Natural killer cell (primary cell): Measurements from ENCODE around the gene LAMA5. TPM values are rescaled to one million over a fixed set of nuclear protein-coding genes. Genes with fewer than 3 reads are reported as not detected.

ENCODE experiments used
- ATAC-seq, 3 donors: fragments of 150-1000 bp in 2 of 3; fragments of 200-7000 bp in 1 of 3; cut with Tn5 transposase; 1 replicate in 1 of 3; 2 replicates in 2 of 3; pipeline ENCODE4 v1.10.0; 2021; ENCODE audit warnings: mild to moderate bottlenecking in 2 of 3, moderate library complexity in 2 of 3
- DNase-seq, 2 donors: peaks; one replicate each; pipeline versions ENCODE4 v3.0.0 to v3.0.0-alpha.2; 2013 to 2021; ENCODE audit warnings: mixed read lengths in 1 of 2
- H3K27ac ChIP-seq: one replicate; pipeline ENCODE4 v1.5.1; 2013; ENCODE audit warnings: mild to moderate bottlenecking, low read length
- H3K27me3 ChIP-seq: one replicate; pipeline ENCODE4 v1.6.1; 2013; ENCODE audit warnings: low read length; ENCODE audit not compliant: control insufficient read depth, insufficient read depth
- H3K36me3 ChIP-seq: one replicate; pipeline ENCODE4 v1.6.1; 2013; ENCODE audit warnings: low read length; ENCODE audit not compliant: control insufficient read depth, insufficient read depth
- H3K4me1 ChIP-seq: one replicate; pipeline ENCODE4 v1.6.1; 2013; ENCODE audit warnings: low read length; ENCODE audit not compliant: control insufficient read depth, insufficient read depth
- H3K4me3 ChIP-seq: one replicate; pipeline ENCODE4 v1.5.1; 2013; ENCODE audit warnings: low read length
- H3K9me3 ChIP-seq: one replicate; pipeline ENCODE4 v1.6.1; 2013; ENCODE audit warnings: low read length; ENCODE audit not compliant: control insufficient read depth, insufficient read depth
- H3K27ac Mint-ChIP-seq, 2 donors: one replicate each; pipeline ENCODE4 v1.8.0; 2022; ENCODE audit warnings: mild to moderate bottlenecking in 2 of 2, mixed read lengths in 2 of 2, moderate library complexity in 1 of 2
- H3K27me3 Mint-ChIP-seq, 2 donors: one replicate each; pipeline ENCODE4 v1.8.0; 2022; ENCODE audit warnings: low read depth in 2 of 2, mixed read lengths in 2 of 2
- H3K36me3 Mint-ChIP-seq: one replicate; pipeline ENCODE4 v1.8.0; 2022; ENCODE audit warnings: mixed read lengths
- H3K4me1 Mint-ChIP-seq, 2 donors: one replicate each; pipeline ENCODE4 v1.8.0; 2022; ENCODE audit warnings: mixed read lengths in 2 of 2
- H3K4me3 Mint-ChIP-seq: one replicate; pipeline ENCODE4 v1.8.0; 2022; ENCODE audit warnings: mild to moderate bottlenecking, moderate library complexity, mixed read lengths
- H3K9me3 Mint-ChIP-seq, 2 donors: one replicate each; pipeline ENCODE4 v1.8.0; 2022; ENCODE audit warnings: mixed read lengths in 2 of 2
- WGBS: methylation state at CpG from one replicate; pipeline ENCODE4 v1.1.7; 2013; ENCODE audit warnings: missing lambda C conversion rate; ENCODE audit not compliant: insufficient coverage; 5-methylcytosine and 5-hydroxymethylcytosine counted together
- intact Hi-C: fragments of 100-400 bp; cut with micrococcal nuclease; formaldehyde crosslinking; loops from one replicate; pipeline ENCODE4 v1.14.2; 2022
- total RNA-seq, 4 donors: library from RNA; stranded (reverse); fragments of 120-200 nt in 1 of 4; gene quantifications; one replicate each; pipeline versions ENCODE4 v1.2.3 to v1.2.4, GENCODE V29; 2013 to 2022
- TF ChIP-seq, protein P1 (sequence below): fragments of 200-600 bp; IDR thresholded peaks from one replicate; pipeline ENCODE4 v1.8.0; 2022; ENCODE audit warnings: antibody characterized with exemption

Gene LAMA5
- total RNA-seq, 3 donors from 2014 or later (not counting 1 experiment from before 2014, with no cell fraction given), result 1.0 to 4.3 (median 1.4) TPM

DNA sequence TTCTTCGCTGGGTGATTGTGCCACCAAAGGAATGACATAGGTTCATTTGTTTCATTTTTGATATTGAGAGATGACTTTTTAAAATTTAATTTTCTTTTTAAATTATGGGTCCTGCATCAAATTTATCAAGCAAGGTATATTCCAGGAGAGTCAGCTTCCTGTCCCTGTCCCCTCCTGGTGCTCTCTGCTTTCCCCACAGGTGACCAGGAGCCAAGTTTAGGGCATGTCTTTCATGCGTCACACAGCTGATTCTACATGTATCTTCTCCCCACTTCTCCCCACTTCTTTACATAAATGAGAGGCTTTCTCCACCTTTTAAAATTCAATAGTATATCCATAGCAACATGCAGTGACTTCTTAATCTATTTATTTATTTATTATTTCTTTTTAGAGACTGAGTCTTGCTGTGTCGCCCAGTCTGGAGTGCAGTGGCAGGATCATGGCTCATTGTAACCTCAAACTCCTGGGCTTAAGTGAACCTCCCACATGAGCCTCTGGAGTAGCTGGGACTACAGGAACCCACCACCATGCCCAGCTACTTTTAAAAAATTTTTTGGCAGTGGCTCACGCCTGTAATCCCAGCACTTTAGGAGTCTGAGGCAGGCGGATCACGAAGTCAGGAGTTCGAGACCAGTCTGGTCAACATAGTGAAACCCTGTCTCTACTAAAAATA, 98.7 kb downstream of the LAMA5 start:
- DNase-seq (no peak), ATAC-seq (no peak)
- no peak overlapping the region for H3K4me3 ChIP-seq
- WGBS, result 83% methylated on average over 7 of the region's 7 CpGs
- Mint-ChIP-seq H3K9me3 (no peaks in the 10 kb centered on the region), H3K36me3 (peaks cover 6% of the 10 kb centered on the region), H3K4me1 (peaks cover 0 to 9% of the 10 kb centered on the region in 2 donors), H3K27me3 (no peaks in the 10 kb centered on the region), H3K4me3 (no peak overlapping the region), H3K27ac (no peak overlapping the region)
- intact Hi-C loops, result no loop called here
- H3K4me1 ChIP-seq, result no peaks in the 10 kb centered on the region
- H3K27ac ChIP-seq, result no peak overlapping the region
- H3K27me3 ChIP-seq, result no peaks in the 10 kb centered on the region
- no peaks in the 10 kb centered on the region for H3K9me3 ChIP-seq
- TF ChIP-seq, protein P1, sequence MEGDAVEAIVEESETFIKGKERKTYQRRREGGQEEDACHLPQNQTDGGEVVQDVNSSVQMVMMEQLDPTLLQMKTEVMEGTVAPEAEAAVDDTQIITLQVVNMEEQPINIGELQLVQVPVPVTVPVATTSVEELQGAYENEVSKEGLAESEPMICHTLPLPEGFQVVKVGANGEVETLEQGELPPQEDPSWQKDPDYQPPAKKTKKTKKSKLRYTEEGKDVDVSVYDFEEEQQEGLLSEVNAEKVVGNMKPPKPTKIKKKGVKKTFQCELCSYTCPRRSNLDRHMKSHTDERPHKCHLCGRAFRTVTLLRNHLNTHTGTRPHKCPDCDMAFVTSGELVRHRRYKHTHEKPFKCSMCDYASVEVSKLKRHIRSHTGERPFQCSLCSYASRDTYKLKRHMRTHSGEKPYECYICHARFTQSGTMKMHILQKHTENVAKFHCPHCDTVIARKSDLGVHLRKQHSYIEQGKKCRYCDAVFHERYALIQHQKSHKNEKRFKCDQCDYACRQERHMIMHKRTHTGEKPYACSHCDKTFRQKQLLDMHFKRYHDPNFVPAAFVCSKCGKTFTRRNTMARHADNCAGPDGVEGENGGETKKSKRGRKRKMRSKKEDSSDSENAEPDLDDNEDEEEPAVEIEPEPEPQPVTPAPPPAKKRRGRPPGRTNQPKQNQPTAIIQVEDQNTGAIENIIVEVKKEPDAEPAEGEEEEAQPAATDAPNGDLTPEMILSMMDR, result no peak
- H3K36me3 ChIP-seq, result peaks cover 48% of the 10 kb centered on the region

DNA sequence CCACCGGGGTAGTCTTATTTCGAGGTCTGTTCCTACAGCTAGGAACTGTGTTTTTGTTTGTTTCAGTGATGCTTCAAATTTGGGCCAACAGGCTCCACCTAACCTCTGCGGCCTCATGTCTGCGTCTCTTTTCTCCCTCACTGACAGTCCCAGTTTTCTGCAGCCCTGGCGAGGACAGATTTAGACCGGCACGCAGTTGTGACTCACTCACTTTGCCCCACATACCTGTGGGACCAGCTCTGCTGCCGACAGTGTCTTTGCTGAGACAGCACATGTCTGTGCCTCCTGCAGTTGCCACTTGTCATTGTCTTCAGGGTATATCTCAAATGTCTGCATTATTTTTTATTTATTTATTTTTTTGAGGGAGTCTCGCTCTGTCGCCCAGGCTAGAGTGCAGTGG, 99.6 kb downstream of the LAMA5 start:
- TF ChIP-seq, protein P1, result no peak
- whole genome bisulfite sequencing, result 93% methylated on average over 8 of the region's 10 CpGs
- H3K9me3 Mint-ChIP-seq, result no peaks in the 10 kb centered on the region
- Histone ChIP-seq H3K4me1 (no peaks in the 10 kb centered on the region), H3K27ac (no peak overlapping the region), H3K4me3 (no peak overlapping the region), H3K27me3 (no peaks in the 10 kb centered on the region), H3K36me3 (peaks cover 48% of the 10 kb centered on the region), H3K9me3 (no peaks in the 10 kb centered on the region)
- no peak overlapping the region for H3K27ac Mint-ChIP-seq
- intact Hi-C loops, result no loop called here
- H3K4me1 Mint-ChIP-seq, result peaks cover 0 to 8% of the 10 kb centered on the region in 2 donors
- H3K4me3 Mint-ChIP-seq, result no peak overlapping the region
- ATAC-seq (no peak), DNase-seq (no peak)
- no peaks in the 10 kb centered on the region for H3K27me3 Mint-ChIP-seq
- H3K36me3 Mint-ChIP-seq, result no peaks in the 10 kb centered on the region

DNA sequence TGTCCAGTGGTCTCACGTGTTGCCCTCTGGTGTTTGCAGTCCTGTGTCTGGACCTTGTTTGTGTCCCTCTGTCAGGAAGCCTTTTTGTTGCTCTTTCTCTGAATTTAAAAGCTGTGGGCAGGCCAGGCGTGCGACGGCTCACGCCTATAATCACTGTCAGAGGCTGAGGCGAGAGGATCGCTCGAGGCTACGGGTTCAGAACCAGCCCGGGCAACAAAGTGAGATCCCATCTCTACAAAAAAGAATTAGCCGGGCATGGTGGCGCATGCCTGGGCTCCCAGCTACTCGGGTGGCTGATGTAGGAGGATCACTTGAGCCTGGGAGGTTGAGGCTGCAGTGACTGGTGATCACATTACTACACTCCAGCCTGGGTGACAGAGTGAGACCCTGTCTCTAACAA, 100.3 kb downstream of the LAMA5 start:
- no peak for ATAC-seq
- no peaks in the 10 kb centered on the region for H3K36me3 Mint-ChIP-seq
- intact Hi-C loops, result no loop called here
- WGBS, result 98% methylated on average over 13 of the region's 13 CpGs
- Histone ChIP-seq H3K4me1 (no peaks in the 10 kb centered on the region), H3K9me3 (no peaks in the 10 kb centered on the region), H3K4me3 (no peak overlapping the region), H3K36me3 (peaks cover 47% of the 10 kb centered on the region), H3K27ac (no peak overlapping the region), H3K27me3 (no peaks in the 10 kb centered on the region)
- no peaks in the 10 kb centered on the region for H3K9me3 Mint-ChIP-seq
- H3K27ac Mint-ChIP-seq, result no peak overlapping the region
- no peak overlapping the region for H3K4me3 Mint-ChIP-seq
- TF ChIP-seq, protein P1, result no peak
- peaks cover 0 to 8% of the 10 kb centered on the region in 2 donors for H3K4me1 Mint-ChIP-seq
- H3K27me3 Mint-ChIP-seq, result no peaks in the 10 kb centered on the region
- no peak for DNase-seq

DNA sequence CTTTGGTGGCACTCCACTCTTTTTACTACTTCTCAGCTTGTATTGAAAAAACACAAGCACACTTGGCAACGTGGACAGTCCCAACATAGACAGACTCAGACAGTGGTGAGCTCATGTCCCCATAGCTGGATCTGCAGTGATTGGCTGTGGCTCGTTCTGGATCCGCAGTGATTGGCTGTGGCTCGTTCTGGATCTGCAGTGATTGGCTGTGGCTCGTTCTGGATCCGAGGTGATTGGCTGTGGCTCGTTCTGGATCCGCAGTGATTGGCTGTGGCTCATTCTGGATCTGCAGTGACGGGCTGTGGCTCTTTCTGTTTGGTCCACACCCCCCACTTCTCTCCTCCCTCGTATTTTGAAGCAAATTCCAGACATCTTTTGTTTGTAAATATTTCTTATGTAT, 100.8 kb downstream of the LAMA5 start:
- H3K27ac ChIP-seq, result no peak overlapping the region
- 95% methylated on average over 9 of the region's 10 CpGs for WGBS
- DNase-seq (peak in 1 of 2 donors; percentile 11), ATAC-seq (no peak)
- H3K4me3 ChIP-seq, result no peak overlapping the region
- TF ChIP-seq, protein P1, result no peak
- peaks cover 0 to 8% of the 10 kb centered on the region in 2 donors for H3K4me1 Mint-ChIP-seq
- H3K9me3 ChIP-seq, result no peaks in the 10 kb centered on the region
- H3K9me3 Mint-ChIP-seq, result no peaks in the 10 kb centered on the region
- H3K27me3 Mint-ChIP-seq, result no peaks in the 10 kb centered on the region
- H3K36me3 Mint-ChIP-seq, result no peaks in the 10 kb centered on the region
- no peaks in the 10 kb centered on the region for H3K27me3 ChIP-seq
- peaks cover 49% of the 10 kb centered on the region for H3K36me3 ChIP-seq
- H3K4me3 Mint-ChIP-seq, result no peak overlapping the region
- peak overlapping the region in 1 of 2 donors; percentile 11 for H3K27ac Mint-ChIP-seq
- intact Hi-C loops, result no loop called here
- no peaks in the 10 kb centered on the region for H3K4me1 ChIP-seq
